Breast epithelium (tissue), 4 donors: Measurements from ENCODE around the gene KRTAP20-1. TPM values are rescaled to one million over a fixed set of nuclear protein-coding genes. Genes with fewer than 3 reads are reported as not detected.

Experiments used
- DNase-seq, 2 donors: peaks; one replicate each; pipeline ENCODE4 v3.0.0-alpha.2; 2019; ENCODE audit warnings: low spot score in 2 of 2
- H3K27ac ChIP-seq, 2 donors: fragments of 200-600 bp; sonication (generic) in 1 of 2; one replicate each; pipeline ENCODE4 v1.5.1; 2016 to 2019; ENCODE audit warnings: mild to moderate bottlenecking in 1 of 2
- H3K27me3 ChIP-seq, 2 donors: fragments of 200-600 bp; sonication (generic) in 1 of 2; one replicate each; pipeline versions ENCODE4 v1.5.1 to v1.6.0; 2017 to 2019; ENCODE audit warnings: control low read depth in 1 of 2, mild to moderate bottlenecking in 1 of 2
- H3K36me3 ChIP-seq: fragments of 200-600 bp; one replicate; pipeline ENCODE4 v1.5.1; 2019
- H3K4me1 ChIP-seq, 2 donors: fragments of 200-600 bp; sonication (generic); one replicate each; pipeline ENCODE4 v1.5.1; 2016 to 2019; ENCODE audit warnings: control low read depth in 1 of 2
- H3K4me3 ChIP-seq, 3 donors: fragments of 200-600 bp; sonication (generic); 1 replicate in 2 of 3; 2 replicates in 1 of 3; pipeline ENCODE4 v1.5.1; 2016 to 2019; ENCODE audit warnings: mild to moderate bottlenecking in 3 of 3, moderate library complexity in 2 of 3
- H3K9me3 ChIP-seq, 2 donors: fragments of 200-600 bp; sonication (generic) in 1 of 2; one replicate each; pipeline ENCODE4 v1.5.1; 2016 to 2019; ENCODE audit warnings: control low read depth in 1 of 2
- POLR2A ChIP-seq: fragments of 450-650 bp; IDR thresholded peaks from one replicate; pipeline ENCODE4 v1.6.1; 2016; ENCODE audit warnings: antibody characterized with exemption, mild to moderate bottlenecking, moderate library complexity
- POLR2AphosphoS5 ChIP-seq, 3 donors: sonication (generic); formaldehyde crosslinking; IDR thresholded peaks; one replicate each; pipeline ENCODE4 v1.6.1; 2017; ENCODE audit warnings: antibody characterized with exemption in 3 of 3
- intact Hi-C: fragments of 100-400 bp; cut with DNase I; formaldehyde crosslinking; loops from one replicate; pipeline ENCODE4 v1.15.1; 2023; ENCODE audit warnings: low total_unique reads
- total RNA-seq, 3 donors: library from RNA; depleted of rRNA; stranded (reverse); fragments of >200 nt; gene quantifications; one replicate each; pipeline ENCODE4 v1.1.0, GENCODE V29; 2016
- TF ChIP-seq, protein P1 (sequence below), 3 donors: fragments of 450-650 bp; IDR thresholded peaks; one replicate each; pipeline ENCODE4 v1.5.1; 2016 to 2017; ENCODE audit warnings: antibody characterized with exemption in 3 of 3, mild to moderate bottlenecking in 3 of 3, moderate library complexity in 3 of 3

KRTAP20-1 gene
- total RNA-seq, 3 donors from 2014 or later = not detected

DNA sequence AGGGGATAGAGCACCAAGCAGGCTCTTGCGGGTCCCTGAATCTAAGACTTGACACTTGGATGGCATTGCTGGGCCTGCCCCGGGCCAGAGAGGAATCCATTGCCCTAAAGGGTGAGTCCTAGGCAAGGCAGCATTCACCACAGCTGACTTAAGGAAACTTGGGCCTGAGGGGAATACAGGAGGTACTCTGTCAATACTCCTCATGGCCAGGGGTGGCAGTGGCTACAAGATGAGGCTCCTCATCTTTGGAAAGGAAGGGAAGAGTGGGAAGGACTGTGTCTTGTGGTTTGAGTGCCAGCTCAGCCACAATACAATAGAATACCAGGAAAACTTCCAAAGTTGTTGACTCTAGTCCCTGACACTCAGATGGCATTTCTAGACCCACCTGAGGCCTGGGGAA lies 10.3 kb upstream of the KRTAP20-1 start:
- intact Hi-C loops = no loop called here
- H3K36me3 ChIP-seq = no peaks in the 10 kb centered on the region
- H3K4me1 ChIP-seq = no peaks in the 10 kb centered on the region
- no peak overlapping the region for H3K27ac ChIP-seq
- DNase-seq = no peak
- H3K4me3 ChIP-seq = no peak overlapping the region
- TF ChIP-seq, protein P1, sequence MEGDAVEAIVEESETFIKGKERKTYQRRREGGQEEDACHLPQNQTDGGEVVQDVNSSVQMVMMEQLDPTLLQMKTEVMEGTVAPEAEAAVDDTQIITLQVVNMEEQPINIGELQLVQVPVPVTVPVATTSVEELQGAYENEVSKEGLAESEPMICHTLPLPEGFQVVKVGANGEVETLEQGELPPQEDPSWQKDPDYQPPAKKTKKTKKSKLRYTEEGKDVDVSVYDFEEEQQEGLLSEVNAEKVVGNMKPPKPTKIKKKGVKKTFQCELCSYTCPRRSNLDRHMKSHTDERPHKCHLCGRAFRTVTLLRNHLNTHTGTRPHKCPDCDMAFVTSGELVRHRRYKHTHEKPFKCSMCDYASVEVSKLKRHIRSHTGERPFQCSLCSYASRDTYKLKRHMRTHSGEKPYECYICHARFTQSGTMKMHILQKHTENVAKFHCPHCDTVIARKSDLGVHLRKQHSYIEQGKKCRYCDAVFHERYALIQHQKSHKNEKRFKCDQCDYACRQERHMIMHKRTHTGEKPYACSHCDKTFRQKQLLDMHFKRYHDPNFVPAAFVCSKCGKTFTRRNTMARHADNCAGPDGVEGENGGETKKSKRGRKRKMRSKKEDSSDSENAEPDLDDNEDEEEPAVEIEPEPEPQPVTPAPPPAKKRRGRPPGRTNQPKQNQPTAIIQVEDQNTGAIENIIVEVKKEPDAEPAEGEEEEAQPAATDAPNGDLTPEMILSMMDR (IDR thresholded peaks at IDR 0.05) = no peak
- TF ChIP-seq POLR2A = no peak
- H3K27me3 ChIP-seq = no peaks in the 10 kb centered on the region
- no peaks in the 10 kb centered on the region for H3K9me3 ChIP-seq

DNA sequence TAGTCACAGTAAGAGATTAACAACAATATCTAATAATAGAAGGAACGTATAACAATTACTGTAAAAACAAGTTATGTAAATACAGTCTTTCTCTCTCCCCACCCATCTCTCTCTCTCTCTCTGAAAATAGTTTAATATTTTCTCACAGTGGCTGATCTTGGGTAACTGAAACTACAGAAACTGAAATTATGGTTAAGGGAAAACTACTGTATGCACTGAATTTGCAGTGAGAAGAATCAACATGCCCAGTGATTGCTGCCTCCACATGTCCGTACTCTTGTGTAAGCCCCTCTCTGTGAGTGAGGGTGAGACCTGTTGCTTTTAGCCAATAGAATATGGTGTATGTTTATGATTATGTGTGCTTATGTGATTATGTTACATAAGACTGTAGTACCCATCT lies 4.1 kb upstream of the KRTAP20-1 start:
- Histone ChIP-seq H3K4me3 (no peak overlapping the region), H3K27ac (no peak overlapping the region), H3K27me3 (no peaks in the 10 kb centered on the region), H3K4me1 (no peaks in the 10 kb centered on the region), H3K9me3 (no peaks in the 10 kb centered on the region), H3K36me3 (no peaks in the 10 kb centered on the region)
- no peak for TF ChIP-seq POLR2A
- no peak for TF ChIP-seq POLR2AphosphoS5 (IDR thresholded peaks at IDR 0.05)
- TF ChIP-seq, protein P1 (IDR thresholded peaks at IDR 0.05) = no peak
- intact Hi-C loops = loop anchor here (5.0 kb wide), 1 partner anchor 680 kb away; no protein-coding TSS in a partner anchor
- DNase-seq = no peak

DNA sequence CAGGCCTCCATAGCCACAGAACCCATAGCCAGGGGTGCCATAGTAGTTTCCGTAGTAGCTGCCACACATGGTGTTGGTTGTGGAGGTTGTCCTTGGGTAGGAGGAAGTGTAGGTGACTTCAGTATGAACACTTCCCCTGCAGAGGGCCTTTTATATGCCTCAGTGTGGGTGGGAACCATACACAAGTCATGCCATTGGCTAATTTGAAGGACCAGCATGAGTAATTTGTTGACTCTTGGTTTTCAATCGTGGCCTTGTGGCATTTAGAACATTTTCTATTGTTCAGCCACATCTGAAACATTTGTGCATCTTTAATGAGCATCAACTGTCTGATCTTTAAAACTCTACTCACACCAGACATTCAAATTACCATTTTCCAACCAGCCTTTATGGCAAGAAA lies 2.4 kb upstream of the KRTAP20-1 start, which contains the start of gene KRTAP6-1:
TSS of gene KRTAP6-1 (minus strand) at position 95 of the 400 bp plus-strand sequence. CDS start at position 69, 26 bp downstream.
- Histone ChIP-seq H3K36me3 (no peaks in the 10 kb centered on the region), H3K9me3 (no peaks in the 10 kb centered on the region), H3K4me3 (no peak within 1 kb of the TSS), H3K4me1 (no peaks in the 10 kb centered on the region), H3K27me3 (no peaks in the 10 kb centered on the region), H3K27ac (no peak within 1 kb of the TSS)
- TF ChIP-seq POLR2AphosphoS5 (IDR thresholded peaks at IDR 0.05) (no peak), POLR2A (no peak)
- TF ChIP-seq, protein P1 (IDR thresholded peaks at IDR 0.05) = no peak
- no peak for DNase-seq
- intact Hi-C loops = loop anchor here (5.0 kb wide), 1 partner anchor 682 kb away; no protein-coding TSS in a partner anchor

DNA sequence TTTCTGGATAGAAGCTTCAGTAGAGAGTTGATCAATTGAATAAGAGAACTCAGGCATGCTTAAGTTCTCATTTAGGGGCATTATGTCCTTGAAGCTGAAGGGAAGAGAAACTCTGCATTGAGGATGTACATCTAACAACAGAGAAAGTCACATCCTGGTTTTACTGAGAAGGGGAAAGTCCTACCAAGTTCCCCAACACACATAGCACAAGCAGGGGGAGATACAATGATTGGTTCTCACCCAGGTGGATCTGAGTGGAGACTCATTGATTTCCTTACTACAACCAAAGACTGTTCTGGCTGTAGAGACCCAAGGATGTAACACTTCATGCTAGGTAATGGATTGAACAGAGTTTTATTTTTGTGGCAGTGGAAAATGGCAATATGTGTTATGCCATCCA lies 1.0 kb upstream of the KRTAP20-1 start:
- H3K9me3 ChIP-seq = no peaks in the 10 kb centered on the region
- H3K27me3 ChIP-seq = no peaks in the 10 kb centered on the region
- H3K27ac ChIP-seq = no peak overlapping the region
- DNase-seq = no peak
- H3K4me3 ChIP-seq = no peak overlapping the region
- no peaks in the 10 kb centered on the region for H3K4me1 ChIP-seq
- TF ChIP-seq, protein P1 (IDR thresholded peaks at IDR 0.05) = no peak
- TF ChIP-seq POLR2A (no peak), POLR2AphosphoS5 (IDR thresholded peaks at IDR 0.05) (no peak)
- H3K36me3 ChIP-seq = no peaks in the 10 kb centered on the region
- intact Hi-C loops = no loop called here

DNA sequence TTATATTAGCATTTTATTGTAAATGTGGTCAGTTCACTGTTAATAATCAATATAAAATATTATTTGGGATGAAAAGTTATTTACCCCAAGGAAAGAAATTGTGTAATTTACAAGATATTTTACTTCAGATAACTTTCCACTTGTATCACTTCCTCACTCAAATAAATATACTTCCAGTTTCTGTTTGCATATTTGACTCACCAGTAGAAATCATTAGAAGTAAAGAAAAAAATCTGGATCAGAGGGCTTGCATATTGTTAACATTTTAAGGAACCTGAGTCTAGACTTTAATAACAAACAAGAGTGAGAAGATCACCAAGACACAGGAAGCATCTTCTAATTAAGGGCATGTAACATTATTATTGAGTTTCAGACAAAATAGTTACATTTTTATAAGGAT lies 3.9 kb downstream of the KRTAP20-1 start:
- no peak for DNase-seq
- no peaks in the 10 kb centered on the region for H3K4me1 ChIP-seq
- H3K27me3 ChIP-seq = no peaks in the 10 kb centered on the region
- H3K4me3 ChIP-seq = no peak overlapping the region
- H3K36me3 ChIP-seq = no peaks in the 10 kb centered on the region
- no peak overlapping the region for H3K27ac ChIP-seq
- intact Hi-C loops = no loop called here
- peaks cover 0 to 5% of the 10 kb centered on the region in 2 donors for H3K9me3 ChIP-seq
- no peak for TF ChIP-seq POLR2AphosphoS5 (IDR thresholded peaks at IDR 0.05)
- no peak for TF ChIP-seq POLR2A
- TF ChIP-seq, protein P1 (IDR thresholded peaks at IDR 0.05) = no peak
